A549 (cell line): ENCODE results near the gene PTPRD.

ENCODE experiments used
- CTCF ChIP-seq: fragments of >200 bp; sonication (Bioruptor Twin); formaldehyde crosslinking; IDR thresholded peaks from 3 replicates; pipeline ENCODE4 v1.5.1; 2016
- POLR2A ChIP-seq: IDR thresholded peaks from 2 replicates; pipeline ENCODE4 v1.6.1; 2012; ENCODE audit warnings: mild to moderate bottlenecking, low read length

DNA sequence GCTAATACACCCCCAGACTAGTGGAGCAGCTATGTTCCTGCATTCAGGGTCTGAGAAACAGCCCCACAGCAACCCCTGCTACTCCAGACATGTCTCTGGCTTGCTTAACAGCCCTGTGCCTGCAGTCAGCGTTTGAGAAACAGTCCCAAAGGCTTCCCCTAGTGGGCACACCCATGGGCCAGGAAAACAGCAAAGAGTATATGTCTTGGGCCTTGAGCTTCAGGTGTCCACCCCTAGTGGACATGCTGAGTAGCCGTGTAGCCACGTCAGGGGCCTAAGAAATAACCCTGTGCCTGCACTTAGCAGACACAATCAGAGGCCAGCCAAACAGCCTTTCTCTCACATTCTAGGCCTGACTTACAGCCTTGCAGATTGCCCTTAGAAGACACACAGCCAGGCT lies 698.6 kb downstream of the PTPRD start:
- no peak for TF ChIP-seq POLR2A
- TF ChIP-seq CTCF: no peak
